Esophagus muscularis mucosa (tissue), 4 donors: ENCODE results near the gene GRIA2.

Experiments
- CTCF ChIP-seq, 3 experiments: fragments of 200-600 bp in 2 of 3; fragments of 450-650 bp in 1 of 3; sonication (generic) in 2 of 3; IDR thresholded peaks; one replicate each; pipeline ENCODE4 v1.5.1; 2017 to 2019; ENCODE audit warnings: antibody characterized with exemption in 3 of 3, mild to moderate bottlenecking in 2 of 3, moderate library complexity in 1 of 3
- EP300 ChIP-seq: sonication (generic); formaldehyde crosslinking; IDR thresholded peaks from one replicate; pipeline ENCODE4 v1.6.1; 2017; ENCODE audit warnings: antibody characterized with exemption
- POLR2A ChIP-seq: fragments of 450-650 bp; IDR thresholded peaks from one replicate; pipeline ENCODE4 v1.6.1; 2017; ENCODE audit warnings: antibody characterized with exemption, moderate library complexity, mild to moderate bottlenecking, low read depth

GRCh38 chr4:157184300-157184699 is 36.2 kb upstream of the GRIA2 start:
- TF ChIP-seq CTCF (IDR thresholded peaks at IDR 0.05), result no peak
- TF ChIP-seq POLR2A, result no peak
- TF ChIP-seq EP300, result no peak
